GM19438 (cell line): ENCODE measurements around the gene AVPI1.
"Not testable (repeated sequence)": the region's sequence is repeated elsewhere in the genome, so short reads cannot be mapped to it uniquely, and the experiment has no call there.

Experiments
- ATAC-seq: cut with Tn5 transposase; IDR thresholded peaks from one replicate; pipeline ENCODE4 v1.9.1; 2021; ENCODE audit warnings: low read depth; ENCODE audit not compliant: unreplicated experiment

Gene AVPI1

DNA sequence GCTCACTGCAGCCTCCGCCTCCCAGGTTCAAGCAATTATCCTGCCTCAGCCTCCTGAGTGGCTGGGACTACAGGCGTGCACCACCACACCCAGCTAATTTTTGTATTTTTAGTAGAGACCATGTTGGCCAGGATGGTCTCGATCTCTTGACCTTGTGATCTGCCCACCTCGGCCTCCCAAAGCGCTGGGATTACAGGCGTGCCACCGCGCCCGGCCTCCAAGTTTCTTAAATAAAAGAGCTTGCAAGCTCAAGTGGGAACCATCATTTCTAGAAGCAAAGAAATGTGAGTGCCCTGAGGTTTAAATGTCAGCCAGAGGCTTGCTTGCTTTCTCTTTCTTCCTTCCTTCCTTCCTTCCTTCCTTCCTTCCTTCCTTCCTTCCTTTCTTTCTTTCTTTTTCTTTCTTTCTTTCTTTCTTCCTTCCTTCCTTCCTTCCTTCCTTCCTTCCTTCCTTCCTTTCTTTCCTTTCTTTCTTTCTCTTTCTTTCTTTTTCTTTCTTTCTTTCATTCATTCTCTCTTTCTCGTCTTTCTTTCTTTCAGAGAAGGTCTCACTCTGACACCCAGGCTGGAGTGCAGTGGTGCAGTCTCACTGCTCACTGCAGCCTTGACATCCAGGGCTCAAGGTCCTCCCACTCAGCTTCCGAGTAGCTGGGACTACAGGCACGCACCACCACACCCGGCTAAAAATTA lies 44.4 kb downstream of the AVPI1 start:
- ATAC-seq = not testable (repeated sequence)

DNA sequence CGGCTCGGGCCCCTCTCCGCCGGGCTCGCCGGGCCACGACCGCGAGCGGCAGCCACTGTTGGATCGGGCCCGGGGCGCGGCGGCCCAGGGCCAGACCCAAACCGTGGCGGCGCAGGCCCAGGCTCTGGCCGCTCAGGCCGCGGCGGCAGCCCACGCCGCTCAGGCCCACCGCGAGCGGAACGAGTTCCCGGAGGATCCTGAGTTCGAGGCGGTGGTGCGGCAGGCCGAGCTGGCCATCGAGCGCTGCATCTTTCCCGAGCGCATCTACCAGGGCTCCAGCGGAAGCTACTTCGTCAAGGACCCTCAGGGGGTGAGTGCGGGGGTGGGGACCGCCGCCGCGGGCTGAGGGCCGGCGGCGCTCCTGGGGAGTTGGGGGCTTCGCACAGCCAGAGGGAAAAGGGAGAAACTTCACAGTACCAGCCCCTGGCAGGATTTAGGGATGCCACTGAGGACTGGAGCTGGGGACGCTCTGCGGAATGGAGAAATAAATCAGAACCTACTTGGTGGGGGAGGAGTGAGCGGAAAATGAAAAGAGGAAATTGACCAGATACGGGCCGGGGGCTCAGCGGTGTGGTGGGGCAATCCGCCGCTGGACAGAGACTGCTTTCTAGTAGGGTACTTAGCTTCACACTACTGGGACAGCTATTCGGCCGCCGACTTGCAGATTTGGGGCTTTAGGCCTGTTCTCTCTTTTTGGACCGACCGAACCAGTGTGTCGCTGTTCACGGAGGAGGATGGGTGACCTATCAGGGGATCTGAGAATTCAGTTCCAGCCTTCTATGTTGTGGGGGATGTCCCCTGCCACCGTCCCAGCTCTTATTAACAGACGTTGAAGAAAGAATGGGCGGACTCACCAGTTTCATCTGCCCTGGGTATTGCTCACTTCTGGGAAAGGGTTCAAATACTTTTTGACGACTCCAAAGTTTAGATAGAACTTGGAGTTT lies 45.9 kb downstream of the AVPI1 start:
- peak; percentile 25 for ATAC-seq

DNA sequence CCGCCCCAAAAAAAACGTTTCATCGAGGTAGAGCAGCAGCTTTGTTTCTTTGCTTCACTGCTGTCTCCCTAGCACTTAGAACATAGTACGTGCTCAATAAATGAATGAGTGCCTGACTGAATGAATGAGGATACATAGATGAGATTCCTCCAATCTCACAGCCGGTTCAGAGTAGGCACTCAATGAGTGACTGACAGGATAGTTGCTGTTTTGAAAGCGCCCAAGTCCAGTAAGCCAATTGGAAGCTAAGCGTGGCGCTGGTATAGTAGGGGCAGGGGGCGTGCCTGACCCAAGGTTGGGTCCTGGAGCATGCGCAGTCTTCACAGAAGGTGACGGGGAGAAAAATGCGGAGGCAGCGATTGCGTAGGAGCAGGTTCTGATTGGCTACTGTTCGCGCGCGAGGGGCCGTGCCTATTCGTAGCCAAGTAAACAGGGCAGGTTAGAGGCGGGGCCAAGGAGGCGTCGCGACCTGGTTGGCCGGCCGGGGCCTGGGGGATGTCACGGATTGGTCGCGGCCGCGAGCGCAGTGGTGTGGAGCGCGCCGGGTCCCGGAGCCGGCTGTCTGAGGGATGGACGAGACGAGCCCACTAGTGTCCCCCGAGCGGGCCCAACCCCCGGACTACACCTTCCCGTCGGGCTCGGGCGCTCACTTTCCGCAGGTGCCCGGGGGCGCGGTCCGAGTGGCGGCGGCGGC lies 46.7 kb downstream of the AVPI1 start, which contains the start of gene PI4K2A:
TSS of gene PI4K2A (plus strand) at position 498 of the 694 bp plus-strand sequence. CDS start at position 570, 72 bp downstream.
- peak; percentile 95 for ATAC-seq

DNA sequence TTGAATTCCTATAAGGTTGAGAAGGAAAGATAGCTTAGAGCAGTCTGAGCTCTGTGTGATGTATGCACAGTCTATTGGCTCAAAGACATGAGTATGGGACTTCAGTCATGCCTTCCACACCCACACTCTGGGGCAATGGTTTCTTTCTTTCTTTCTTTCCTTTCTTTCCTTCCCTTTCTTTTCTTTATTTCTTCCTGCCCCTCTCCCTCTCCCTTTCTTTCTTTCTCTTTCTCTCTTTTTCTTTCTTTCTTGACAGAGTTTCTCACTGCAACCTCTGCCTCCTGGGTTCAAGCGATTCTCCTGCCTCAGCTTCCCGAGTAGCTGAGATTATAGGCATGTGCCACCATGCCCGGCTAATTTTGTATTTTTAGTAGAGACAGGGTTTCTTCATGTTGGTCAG lies 48.0 kb downstream of the AVPI1 start:
- ATAC-seq = not testable (repeated sequence)

DNA sequence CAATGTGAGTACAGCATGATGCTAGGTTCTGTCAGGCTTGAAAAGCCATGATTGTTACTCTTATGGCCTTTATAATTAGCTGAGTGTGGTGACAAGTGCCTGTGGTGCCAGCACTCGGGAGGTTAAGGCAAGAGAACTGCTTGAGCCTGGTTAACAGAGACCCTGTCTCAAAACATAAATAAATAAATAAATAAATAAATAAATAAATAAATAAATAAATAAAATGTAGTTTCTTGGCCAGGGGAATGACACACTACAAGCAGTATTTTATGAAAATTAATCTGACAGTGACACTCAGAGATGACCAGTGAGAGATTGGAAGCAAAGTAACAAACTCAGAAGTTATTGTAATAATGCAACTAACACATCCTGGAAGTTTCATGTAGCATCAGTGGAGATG lies 51.5 kb downstream of the AVPI1 start:
- ATAC-seq = no peak

DNA sequence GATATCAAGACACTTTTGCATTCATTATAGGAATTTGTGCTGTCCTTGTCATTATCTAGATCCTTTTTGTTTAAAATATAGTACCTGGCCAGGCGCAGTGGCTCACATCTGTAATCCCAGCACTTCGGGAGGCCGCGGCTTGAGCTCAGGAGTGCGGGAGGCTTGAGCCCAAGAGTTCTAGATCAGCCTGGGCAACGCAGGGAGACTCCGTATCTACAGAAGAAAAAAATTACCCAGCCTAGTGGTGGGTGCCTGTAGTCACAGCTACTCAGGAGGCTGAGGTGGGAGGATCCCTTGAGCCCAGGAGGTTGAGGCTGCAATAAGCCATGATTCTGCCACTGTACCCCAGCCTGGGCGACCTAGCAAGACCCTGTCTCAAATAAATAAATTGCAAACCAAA lies 53.1 kb downstream of the AVPI1 start:
- no peak for ATAC-seq

DNA sequence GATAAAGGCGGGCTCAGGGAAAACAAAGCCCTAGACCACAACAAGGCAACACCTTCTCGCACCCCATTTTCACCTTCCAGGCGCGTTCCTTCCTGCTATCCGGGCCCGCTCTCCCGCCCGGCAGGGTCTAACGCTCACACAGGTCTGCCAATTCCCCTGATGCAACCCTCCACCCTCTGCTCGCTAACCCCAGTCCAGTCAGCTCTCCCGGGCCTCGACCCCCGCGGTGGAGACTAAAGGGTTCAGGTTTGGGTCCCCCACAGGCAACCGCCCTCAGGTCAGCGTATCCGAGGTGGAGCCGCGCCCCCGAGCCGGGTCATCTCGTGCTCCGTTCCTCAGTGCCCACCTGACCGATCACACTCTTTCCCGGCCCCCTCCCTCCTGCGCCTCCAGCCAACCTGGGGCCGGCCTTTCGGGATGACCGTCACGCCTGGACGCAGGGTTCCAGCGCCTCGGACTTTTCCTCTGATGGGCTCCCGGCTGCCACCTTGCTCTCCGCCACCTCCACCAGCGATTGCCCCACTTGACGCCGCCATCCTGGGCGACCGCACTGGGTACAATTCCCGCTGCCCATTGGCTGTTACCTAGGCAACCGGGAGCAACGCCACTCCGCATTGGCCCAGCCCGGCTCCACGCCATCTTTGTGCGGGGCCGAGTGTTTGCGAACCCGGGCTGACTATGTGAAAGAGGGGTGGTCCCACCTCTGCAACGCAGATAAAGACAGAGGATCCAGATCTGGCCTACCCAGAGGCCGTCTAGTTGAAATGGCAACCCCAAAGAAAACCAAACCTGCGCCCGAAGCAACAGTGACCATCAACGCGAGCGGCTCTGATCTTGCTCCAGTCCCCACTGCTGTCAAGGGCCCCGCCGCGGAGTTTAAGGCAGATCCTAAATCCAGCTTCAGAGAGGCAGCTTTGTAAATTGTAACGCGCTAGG lies 53.8 kb downstream of the AVPI1 start, which contains the start of gene MORN4:
TSS of gene MORN4 (minus strand) at position 552 of the 936 bp plus-strand sequence. CDS start 13,847 bp downstream, outside the sequence.
- peak; percentile 99 for ATAC-seq

DNA sequence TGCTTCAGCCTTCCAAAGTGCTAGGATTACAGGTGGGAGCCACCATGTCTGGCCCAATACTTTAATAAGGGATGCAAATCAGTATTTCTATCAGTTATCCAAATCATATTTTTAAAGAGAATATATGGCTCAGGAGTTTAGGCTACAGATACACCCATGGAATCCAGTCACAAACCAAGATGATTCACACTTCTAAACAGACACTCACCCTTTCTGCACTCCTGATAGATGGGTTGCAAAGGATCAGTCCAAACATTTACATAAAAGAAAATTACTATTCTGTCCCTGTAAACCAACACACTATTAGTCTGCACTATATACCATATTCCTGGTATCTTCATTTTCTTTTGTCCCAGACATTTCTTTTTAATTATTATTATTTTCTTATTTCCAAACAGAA lies 55.9 kb downstream of the AVPI1 start:
- no peak for ATAC-seq

DNA sequence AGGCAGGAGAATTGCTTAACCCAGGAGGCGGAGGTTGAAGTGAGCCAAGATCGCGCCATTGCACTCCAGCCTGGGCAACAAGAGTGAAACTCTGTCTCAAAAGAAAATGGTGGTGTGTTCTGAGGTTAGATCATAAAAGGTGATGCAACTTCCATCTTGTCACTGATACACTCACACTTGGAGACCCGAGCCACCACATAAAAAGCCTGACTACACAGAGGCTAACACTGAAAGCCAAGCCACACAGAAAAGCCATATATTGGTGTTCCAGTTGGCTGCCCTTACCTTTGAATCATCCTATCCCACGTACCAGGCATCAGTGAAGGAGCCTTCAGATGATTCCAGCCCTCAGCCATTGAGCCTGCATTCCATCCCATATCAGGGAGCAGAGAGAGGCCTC lies 57.8 kb downstream of the AVPI1 start:
- no peak for ATAC-seq

DNA sequence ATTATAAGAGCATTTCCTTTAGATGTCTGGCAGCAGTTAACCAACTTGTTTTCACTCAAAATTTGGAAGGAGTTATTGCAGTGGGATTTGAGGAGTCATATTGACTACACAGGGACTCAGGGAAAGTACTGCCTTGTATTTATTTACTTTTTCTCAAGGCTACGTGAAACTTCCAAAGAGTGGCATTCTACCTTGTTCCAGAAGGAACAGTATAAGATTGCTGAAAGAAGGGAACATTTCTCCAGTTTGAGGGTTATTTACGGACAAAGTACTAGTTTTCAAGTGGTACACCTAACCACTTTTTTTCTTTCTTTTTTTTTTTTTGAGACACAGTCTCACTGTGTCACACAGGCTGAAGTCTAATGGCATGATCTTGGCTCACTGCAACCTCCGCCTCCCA lies 58.8 kb downstream of the AVPI1 start:
- ATAC-seq = no peak

DNA sequence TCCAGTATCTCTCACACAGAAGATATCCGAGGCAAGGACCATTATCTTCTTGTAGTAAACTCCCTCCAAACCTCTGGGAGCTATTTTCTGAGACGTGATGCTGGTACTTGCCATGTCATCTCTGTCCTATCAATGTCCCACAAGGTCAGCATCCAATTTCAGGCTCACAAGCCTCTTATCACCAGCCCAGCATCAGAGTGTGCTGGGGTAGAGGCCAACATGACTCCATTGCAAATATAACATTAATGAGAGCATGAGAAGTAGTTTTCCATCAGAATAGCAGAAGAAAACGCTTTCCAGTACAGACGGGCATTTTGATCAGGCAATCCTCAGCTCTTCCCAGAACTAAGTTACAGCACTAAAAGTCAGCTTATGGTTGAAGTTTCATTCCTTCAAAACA lies 59.3 kb downstream of the AVPI1 start:
- ATAC-seq = no peak
